ENCODE measurements around the gene STXBP6.

STXBP6 gene

GRCh38 chr14:24876996-24877395 is 173.0 kb downstream of the STXBP6 start:
- DNase-seq (ENCODE audit: low read depth in 1 of 2, low spot score in 1 of 2) = no peak
- TF ChIP-seq CTCF (IDR thresholded peaks at IDR 0.05; ENCODE audit: insufficient read depth, low read length) = no peak
- no peak for TF ChIP-seq SPI1 (IDR thresholded peaks at IDR 0.05; ENCODE audit: borderline replicate concordance, low read depth)
- TF ChIP-seq, protein P1, sequence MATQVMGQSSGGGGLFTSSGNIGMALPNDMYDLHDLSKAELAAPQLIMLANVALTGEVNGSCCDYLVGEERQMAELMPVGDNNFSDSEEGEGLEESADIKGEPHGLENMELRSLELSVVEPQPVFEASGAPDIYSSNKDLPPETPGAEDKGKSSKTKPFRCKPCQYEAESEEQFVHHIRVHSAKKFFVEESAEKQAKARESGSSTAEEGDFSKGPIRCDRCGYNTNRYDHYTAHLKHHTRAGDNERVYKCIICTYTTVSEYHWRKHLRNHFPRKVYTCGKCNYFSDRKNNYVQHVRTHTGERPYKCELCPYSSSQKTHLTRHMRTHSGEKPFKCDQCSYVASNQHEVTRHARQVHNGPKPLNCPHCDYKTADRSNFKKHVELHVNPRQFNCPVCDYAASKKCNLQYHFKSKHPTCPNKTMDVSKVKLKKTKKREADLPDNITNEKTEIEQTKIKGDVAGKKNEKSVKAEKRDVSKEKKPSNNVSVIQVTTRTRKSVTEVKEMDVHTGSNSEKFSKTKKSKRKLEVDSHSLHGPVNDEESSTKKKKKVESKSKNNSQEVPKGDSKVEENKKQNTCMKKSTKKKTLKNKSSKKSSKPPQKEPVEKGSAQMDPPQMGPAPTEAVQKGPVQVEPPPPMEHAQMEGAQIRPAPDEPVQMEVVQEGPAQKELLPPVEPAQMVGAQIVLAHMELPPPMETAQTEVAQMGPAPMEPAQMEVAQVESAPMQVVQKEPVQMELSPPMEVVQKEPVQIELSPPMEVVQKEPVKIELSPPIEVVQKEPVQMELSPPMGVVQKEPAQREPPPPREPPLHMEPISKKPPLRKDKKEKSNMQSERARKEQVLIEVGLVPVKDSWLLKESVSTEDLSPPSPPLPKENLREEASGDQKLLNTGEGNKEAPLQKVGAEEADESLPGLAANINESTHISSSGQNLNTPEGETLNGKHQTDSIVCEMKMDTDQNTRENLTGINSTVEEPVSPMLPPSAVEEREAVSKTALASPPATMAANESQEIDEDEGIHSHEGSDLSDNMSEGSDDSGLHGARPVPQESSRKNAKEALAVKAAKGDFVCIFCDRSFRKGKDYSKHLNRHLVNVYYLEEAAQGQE (IDR thresholded peaks at IDR 0.05; ENCODE audit: insufficient replicate concordance, low read depth) = no peak
- no peak for TF ChIP-seq GABPA (IDR thresholded peaks at IDR 0.05; ENCODE audit: low read depth)
- TF ChIP-seq POLR2AphosphoS5 (IDR thresholded peaks at IDR 0.05; ENCODE audit: low read depth) = no peak
- Histone ChIP-seq H3K27ac (replicated peaks) (no peak overlapping the region), H3K27me3 (ENCODE audit: insufficient read depth, poor library complexity, severe bottlenecking) (no peaks in the 10 kb centered on the region), H3K4me3 (replicated peaks; ENCODE audit: insufficient read depth, low read length) (no peak overlapping the region)

GRCh38 chr14:24875991-24876878 is 173.7 kb downstream of the STXBP6 start:
- no peak overlapping the region for H3K4me3 ChIP-seq (replicated peaks; ENCODE audit: insufficient read depth, low read length)
- TF ChIP-seq CTCF (IDR thresholded peaks at IDR 0.05; ENCODE audit: insufficient read depth, low read length) = no peak
- peak; percentile 55 for TF ChIP-seq SPI1 (IDR thresholded peaks at IDR 0.05; ENCODE audit: borderline replicate concordance, low read depth)
- peak; percentile 7 to 60 for DNase-seq (ENCODE audit: low read depth in 1 of 2, low spot score in 1 of 2)
- no peak overlapping the region for H3K27ac ChIP-seq (replicated peaks)
- no peaks in the 10 kb centered on the region for H3K27me3 ChIP-seq (ENCODE audit: insufficient read depth, poor library complexity, severe bottlenecking)

- H3K4me3 ChIP-seq (replicated peaks; ENCODE audit: insufficient read depth, low read length) = no peak overlapping the region
- H3K27ac ChIP-seq (replicated peaks) = no peak overlapping the region
- no peaks in the 10 kb centered on the region for H3K27me3 ChIP-seq (ENCODE audit: insufficient read depth, poor library complexity, severe bottlenecking)
- DNase-seq (ENCODE audit: low read depth in 1 of 2, low spot score in 1 of 2) = no peak
- TF ChIP-seq, protein P1 (IDR thresholded peaks at IDR 0.05; ENCODE audit: insufficient replicate concordance, low read depth) = no peak
- TF ChIP-seq POLR2AphosphoS5 (IDR thresholded peaks at IDR 0.05; ENCODE audit: low read depth) = no peak
- no peak for TF ChIP-seq GABPA (IDR thresholded peaks at IDR 0.05; ENCODE audit: low read depth)
- no peak for TF ChIP-seq SPI1 (IDR thresholded peaks at IDR 0.05; ENCODE audit: borderline replicate concordance, low read depth)
- no peak for TF ChIP-seq CTCF (IDR thresholded peaks at IDR 0.05; ENCODE audit: insufficient read depth, low read length)
Measured at GRCh38 chr14:24875203-24875838, 174.6 kb downstream of the STXBP6 start.
